ENCODE measurements around the gene FAM174A.

DNA sequence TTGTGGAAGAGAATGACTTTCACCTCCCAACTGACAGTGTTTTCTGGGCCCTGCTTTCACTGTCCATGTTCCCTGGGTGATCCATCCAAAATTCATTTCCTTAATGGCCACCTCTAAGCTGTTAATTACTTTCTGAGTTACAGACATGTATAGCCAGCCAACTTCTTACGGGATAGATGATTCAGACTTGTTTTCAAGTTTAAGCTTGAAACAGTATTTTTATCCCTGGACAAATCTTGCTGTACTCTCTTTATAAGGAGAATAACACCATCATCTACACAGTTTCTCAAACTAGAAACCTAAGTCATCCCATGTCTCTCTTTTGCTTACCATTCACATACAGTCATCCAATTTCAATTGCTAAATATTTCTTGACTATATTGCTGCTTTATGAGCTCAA, 6.9 kb downstream of the FAM174A start:
- TF ChIP-seq, protein P1, sequence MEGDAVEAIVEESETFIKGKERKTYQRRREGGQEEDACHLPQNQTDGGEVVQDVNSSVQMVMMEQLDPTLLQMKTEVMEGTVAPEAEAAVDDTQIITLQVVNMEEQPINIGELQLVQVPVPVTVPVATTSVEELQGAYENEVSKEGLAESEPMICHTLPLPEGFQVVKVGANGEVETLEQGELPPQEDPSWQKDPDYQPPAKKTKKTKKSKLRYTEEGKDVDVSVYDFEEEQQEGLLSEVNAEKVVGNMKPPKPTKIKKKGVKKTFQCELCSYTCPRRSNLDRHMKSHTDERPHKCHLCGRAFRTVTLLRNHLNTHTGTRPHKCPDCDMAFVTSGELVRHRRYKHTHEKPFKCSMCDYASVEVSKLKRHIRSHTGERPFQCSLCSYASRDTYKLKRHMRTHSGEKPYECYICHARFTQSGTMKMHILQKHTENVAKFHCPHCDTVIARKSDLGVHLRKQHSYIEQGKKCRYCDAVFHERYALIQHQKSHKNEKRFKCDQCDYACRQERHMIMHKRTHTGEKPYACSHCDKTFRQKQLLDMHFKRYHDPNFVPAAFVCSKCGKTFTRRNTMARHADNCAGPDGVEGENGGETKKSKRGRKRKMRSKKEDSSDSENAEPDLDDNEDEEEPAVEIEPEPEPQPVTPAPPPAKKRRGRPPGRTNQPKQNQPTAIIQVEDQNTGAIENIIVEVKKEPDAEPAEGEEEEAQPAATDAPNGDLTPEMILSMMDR (IDR thresholded peaks at IDR 0.05; ENCODE audit: poor library complexity), result no peak
- TF ChIP-seq EZH2 (IDR thresholded peaks at IDR 0.05; ENCODE audit: borderline replicate concordance), result no peak

All from hepatocyte (in vitro differentiated cells).